SK-N-MC (cell line): ENCODE data around the gene NADK.
"Not testable (repeated sequence)": the region's sequence is repeated elsewhere in the genome, so short reads cannot be mapped to it uniquely, and the experiment has no call there.

Experiments used
- DNase-seq: peaks from one replicate; pipeline ENCODE4 v3.0.0-alpha.2; 2011; ENCODE audit warnings: low read depth, low spot score
- H3K27ac ChIP-seq: fragments of 200-600 bp; sonication (generic); 2 replicates; pipeline ENCODE4 v1.5.1; 2016; ENCODE audit warnings: mixed run types
- H3K36me3 ChIP-seq: fragments of 200-600 bp; sonication (generic); 2 replicates; pipeline ENCODE4 v1.6.1; 2017; ENCODE audit warnings: antibody characterized with exemption, low read length, mixed read lengths; ENCODE audit not compliant: insufficient read depth
- H3K4me3 ChIP-seq: fragments of 200-600 bp; sonication (generic); 2 replicates; pipeline ENCODE4 v1.5.1; 2016
- H3K9ac ChIP-seq: fragments of 200-600 bp; sonication (generic); 2 replicates; pipeline ENCODE4 v1.8.0; 2017; ENCODE audit warnings: mixed run types, mixed read lengths; ENCODE audit not compliant: insufficient read length
- H3K9me3 ChIP-seq: fragments of 200-600 bp; sonication (generic); 2 replicates; pipeline ENCODE4 v1.6.1; 2017; ENCODE audit warnings: low read depth, mild to moderate bottlenecking, antibody characterized with exemption, low read length, moderate library complexity, mixed read lengths
- EZH2 ChIP-seq: fragments of 200-600 bp; sonication (generic); IDR thresholded peaks from one replicate; pipeline ENCODE4 v1.6.1; 2017; ENCODE audit warnings: antibody characterized with exemption
- FOXP2 ChIP-seq: optimal IDR thresholded peaks from 2 replicates; pipeline ENCODE3; 2011; ENCODE audit warnings: mild to moderate bottlenecking, moderate library complexity; ENCODE audit not compliant: insufficient read depth; ENCODE audit errors: extremely low read length, control extremely low read depth
- POLR2AphosphoS5 ChIP-seq: IDR thresholded peaks from 2 replicates; pipeline ENCODE4 v1.6.1; 2012; ENCODE audit warnings: mild to moderate bottlenecking, low read depth, low read length, borderline replicate concordance

NADK gene

GRCh38 chr1:1748686-1749321 is 29.5 kb downstream of the NADK start:
- Histone ChIP-seq H3K9me3 (no peaks in the 10 kb centered on the region), H3K9ac (no peak overlapping the region), H3K4me3 (no peak overlapping the region), H3K27ac (no peak overlapping the region), H3K36me3 (peaks cover 5% of the 10 kb centered on the region; the same call in 1 of the 2 replicates)
- no peak for DNase-seq
- TF ChIP-seq FOXP2 (no peak), POLR2AphosphoS5 (no peak)

DNA sequence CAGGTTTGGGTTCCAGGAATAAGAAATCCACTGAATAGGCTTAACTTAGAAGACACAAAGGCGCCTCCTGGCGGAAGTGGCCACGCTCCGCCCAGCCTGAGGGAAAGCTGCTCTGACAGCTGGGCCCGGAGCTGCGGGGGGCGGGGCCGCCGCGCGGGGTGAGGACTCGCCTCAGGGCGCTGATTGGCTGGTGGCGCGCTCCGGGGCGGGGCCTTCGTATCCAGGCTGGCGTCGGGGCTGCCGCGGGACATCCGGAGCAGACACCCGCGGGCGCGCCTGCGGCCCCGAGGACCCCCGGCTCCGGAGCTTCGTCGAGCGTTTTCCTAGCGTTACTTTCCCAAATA is 31.7 kb downstream of the NADK start:
- not testable (repeated sequence) for H3K9ac ChIP-seq, H3K9me3 ChIP-seq, DNase-seq, H3K36me3 ChIP-seq, H3K4me3 ChIP-seq
- H3K27ac ChIP-seq: peak overlapping the region; percentile 97; the same call in 1 of the 2 replicates

DNA sequence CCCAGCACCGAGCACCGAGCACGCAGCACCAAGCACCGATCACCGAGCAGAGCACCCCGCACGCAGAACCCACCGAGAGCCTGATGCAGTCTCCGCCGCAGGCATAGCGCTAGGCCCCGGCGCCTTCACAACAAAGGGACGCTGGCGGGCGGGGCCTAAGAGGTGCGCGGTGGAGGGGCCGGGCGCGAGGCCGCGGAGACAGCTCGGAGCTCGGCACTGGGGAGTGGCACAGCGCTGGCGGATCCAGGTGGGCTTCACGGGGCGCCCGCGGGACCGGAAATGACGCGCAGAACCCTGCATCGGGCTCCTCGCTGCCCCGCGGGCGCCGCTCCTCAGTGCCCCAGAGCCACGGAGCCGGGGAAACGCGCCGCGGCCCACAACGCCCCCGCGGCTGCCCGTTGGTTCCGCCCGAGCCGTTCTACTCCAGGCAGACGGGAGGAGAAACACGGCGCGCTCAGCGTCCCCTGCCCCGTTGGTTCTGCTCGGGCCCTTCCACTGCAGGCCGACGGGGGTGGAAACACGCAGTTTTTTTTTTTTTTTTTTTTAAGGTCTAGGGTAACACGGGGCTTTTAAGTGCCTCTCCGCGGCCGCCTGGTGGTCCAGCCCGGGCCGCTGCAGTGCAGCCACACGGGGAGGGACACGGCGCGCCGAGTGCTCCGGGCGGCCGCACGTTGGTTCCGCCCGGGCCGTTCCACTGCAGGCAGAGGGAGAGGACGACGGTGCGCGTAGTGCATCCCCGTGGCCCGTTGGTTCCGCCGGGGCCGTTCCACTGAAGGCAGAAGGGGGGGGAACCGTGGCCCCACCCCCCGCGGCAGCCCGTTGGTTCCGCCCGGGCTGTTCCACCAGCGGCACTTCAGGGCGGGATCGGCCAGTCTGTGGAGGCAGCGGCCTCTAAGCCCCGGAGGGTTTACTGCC is 32.4 kb downstream of the NADK start:
- peak; percentile 10 for DNase-seq
- not testable (repeated sequence) for H3K9me3 ChIP-seq

GRCh38 chr1:1742529-1742928 is 35.7 kb downstream of the NADK start:
- DNase-seq, H3K36me3 ChIP-seq, H3K9me3 ChIP-seq, H3K9ac ChIP-seq, H3K4me3 ChIP-seq, H3K27ac ChIP-seq: not testable (repeated sequence)

More for the DNA sequence above, 32.4 kb downstream of the NADK start:
- H3K9ac ChIP-seq: peak overlapping the region; percentile 75
- peak overlapping the region; percentile 66 for H3K4me3 ChIP-seq
- H3K36me3 ChIP-seq: not testable (repeated sequence)
- H3K27ac ChIP-seq: peak overlapping the region; percentile 97

GRCh38 chr1:1741013-1741412 is 37.3 kb downstream of the NADK start:
- not testable (repeated sequence) for DNase-seq, H3K9me3 ChIP-seq, H3K27ac ChIP-seq, H3K36me3 ChIP-seq, H3K9ac ChIP-seq, H3K4me3 ChIP-seq

GRCh38 chr1:1738799-1739337 is 39.4 kb downstream of the NADK start:
- not testable (repeated sequence) for H3K4me3 ChIP-seq, H3K27ac ChIP-seq, H3K9ac ChIP-seq, H3K9me3 ChIP-seq, DNase-seq, H3K36me3 ChIP-seq

- not testable (repeated sequence) for H3K9me3 ChIP-seq, H3K9ac ChIP-seq, H3K4me3 ChIP-seq, DNase-seq, H3K27ac ChIP-seq, H3K36me3 ChIP-seq
Measured at GRCh38 chr1:1737675-1738590, 40.3 kb downstream of the NADK start.

DNA sequence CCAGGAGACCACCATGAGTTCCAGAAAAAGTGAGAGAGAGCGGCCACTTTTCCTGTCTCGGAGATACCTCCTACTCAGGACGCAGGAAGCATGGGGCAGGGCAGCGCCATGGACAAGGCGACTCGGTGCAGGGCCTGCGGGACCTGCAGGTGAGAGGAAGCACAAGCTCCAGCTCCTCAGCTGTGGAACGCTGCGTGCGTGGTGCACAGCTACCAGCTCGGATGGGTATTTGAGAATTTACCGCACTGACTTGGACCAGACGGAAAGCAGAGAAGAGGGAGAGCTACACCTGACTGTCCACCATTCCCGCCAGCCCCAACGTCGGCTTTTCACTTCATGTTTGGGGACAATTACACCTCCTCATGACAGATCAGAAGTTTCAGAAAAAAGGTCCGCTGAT is 45.9 kb downstream of the NADK start:
- no peak overlapping the region for H3K27ac ChIP-seq

GRCh38 chr1:1730870-1731269 is 47.4 kb downstream of the NADK start:
- H3K36me3 ChIP-seq: peaks cover 13% of the 10 kb centered on the region; the same call in 1 of the 2 replicates
- DNase-seq: no peak
- no peak overlapping the region for H3K4me3 ChIP-seq
- no peak overlapping the region for H3K9ac ChIP-seq
- H3K27ac ChIP-seq: no peak overlapping the region
- no peaks in the 10 kb centered on the region for H3K9me3 ChIP-seq
- TF ChIP-seq EZH2 (no peak), POLR2AphosphoS5 (no peak), FOXP2 (no peak)

More for the DNA sequence above, 45.9 kb downstream of the NADK start:
- Histone ChIP-seq H3K9ac (no peak overlapping the region), H3K9me3 (no peaks in the 10 kb centered on the region), H3K36me3 (peaks cover 13% of the 10 kb centered on the region; the same call in 1 of the 2 replicates), H3K4me3 (no peak overlapping the region)
- TF ChIP-seq EZH2 (no peak), POLR2AphosphoS5 (no peak), FOXP2 (no peak)
- no peak for DNase-seq

GRCh38 chr1:1730230-1730629 is 48.0 kb downstream of the NADK start:
- H3K9ac ChIP-seq, H3K27ac ChIP-seq, H3K4me3 ChIP-seq, H3K9me3 ChIP-seq, DNase-seq: not testable (repeated sequence)
- peaks cover 13% of the 10 kb centered on the region; the same call in 1 of the 2 replicates for H3K36me3 ChIP-seq

DNA sequence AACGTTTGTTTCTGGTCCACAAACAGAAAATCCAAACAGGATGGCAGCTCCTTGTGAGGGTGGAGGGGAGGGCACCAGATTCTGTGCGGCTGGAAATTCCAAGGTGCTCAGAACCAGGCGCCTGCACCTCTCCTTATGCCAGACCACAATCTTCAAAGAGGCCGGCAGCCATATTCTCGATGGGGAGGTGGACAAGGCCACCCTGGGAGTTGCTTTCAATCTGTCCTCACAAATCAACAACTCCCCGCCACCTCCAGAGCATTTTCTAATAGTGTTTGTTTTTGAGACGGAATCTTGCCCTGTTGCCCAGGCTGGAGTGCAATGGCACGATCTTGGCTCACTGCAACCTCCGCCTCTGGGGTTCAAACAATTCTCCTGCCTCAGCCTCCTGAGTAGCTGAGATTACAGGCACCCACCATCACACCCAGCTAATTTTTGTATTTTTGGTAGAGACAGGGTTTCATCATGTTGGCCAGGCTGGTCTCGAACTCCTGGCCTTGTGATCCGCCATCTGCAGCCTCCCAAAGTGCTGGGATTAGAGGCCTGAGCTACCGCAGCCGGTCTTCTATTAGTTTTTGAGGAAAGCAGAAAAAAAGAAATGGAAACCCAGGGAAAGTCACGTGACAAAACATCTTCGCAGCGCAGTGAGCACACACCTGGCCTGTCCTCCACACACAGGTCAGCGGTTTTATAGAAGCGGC is 49.0 kb downstream of the NADK start:
- Histone ChIP-seq H3K4me3 (peak overlapping the region; percentile 39; the same call in 1 of the 2 replicates), H3K27ac (peak overlapping the region; percentile 85), H3K36me3 (peaks cover 10% of the 10 kb centered on the region; the same call in 1 of the 2 replicates)
- not testable (repeated sequence) for DNase-seq, H3K9ac ChIP-seq, H3K9me3 ChIP-seq
